Transverse colon (tissue), 4 donors: Measurements from ENCODE around the gene TTC23. TPM values are rescaled to one million over a fixed set of nuclear protein-coding genes. Genes with fewer than 3 reads are reported as not detected.

ENCODE experiments used
- DNase-seq: peaks from one replicate; pipeline ENCODE4 v3.0.0-alpha.2; 2019
- H3K27ac ChIP-seq, 4 donors: fragments of 200-600 bp; sonication (generic); 2 replicates each; pipeline ENCODE4 v1.5.1; 2016 to 2018; ENCODE audit warnings: inconsistent platforms in 4 of 4
- H3K27me3 ChIP-seq: fragments of 200-600 bp; sonication (generic); 2 replicates; pipeline ENCODE4 v1.5.1; 2017; ENCODE audit warnings: inconsistent platforms
- H3K36me3 ChIP-seq, 4 donors: fragments of 200-600 bp; sonication (generic); 2 replicates each; pipeline ENCODE4 v1.5.1; 2017 to 2019; ENCODE audit warnings: inconsistent platforms in 4 of 4
- H3K4me1 ChIP-seq, 4 donors: fragments of 200-600 bp; sonication (generic); 2 replicates each; pipeline ENCODE4 v1.5.1; 2017 to 2020; ENCODE audit warnings: inconsistent platforms in 4 of 4
- H3K4me3 ChIP-seq, 4 donors: fragments of 200-600 bp; sonication (generic); 1 replicate in 1 of 4; 2 replicates in 3 of 4; pipeline versions ENCODE4 v1.5.1 to v1.6.1; 2017 to 2019; ENCODE audit warnings: inconsistent platforms in 4 of 4
- H3K9me3 ChIP-seq, 2 donors: fragments of 200-600 bp; sonication (generic); 2 replicates each; pipeline ENCODE4 v1.5.1; 2017 to 2019; ENCODE audit warnings: inconsistent platforms in 2 of 2
- EP300 ChIP-seq: sonication (generic); formaldehyde crosslinking; IDR thresholded peaks from one replicate; pipeline ENCODE4 v1.6.1; 2017; ENCODE audit warnings: antibody characterized with exemption, low read depth
- POLR2A ChIP-seq: fragments of 450-650 bp; IDR thresholded peaks from one replicate; pipeline ENCODE4 v1.6.1; 2016; ENCODE audit warnings: antibody characterized with exemption, mild to moderate bottlenecking, moderate library complexity
- POLR2AphosphoS5 ChIP-seq, 3 donors: sonication (generic); formaldehyde crosslinking; IDR thresholded peaks; one replicate each; pipeline ENCODE4 v1.6.1; 2016; ENCODE audit warnings: antibody characterized with exemption in 3 of 3
- WGBS, 2 donors: methylation state at CpG; one replicate each; pipeline ENCODE4 v1.1.5; 2018; ENCODE audit warnings: low coverage in 1 of 2; 5-methylcytosine and 5-hydroxymethylcytosine counted together
- in situ Hi-C, 4 donors: fragments of 200-750 bp; cut with MboI; loops; one replicate each; pipeline versions ENCODE4 v1.15.0 to v1.15.1; 2017; ENCODE audit warnings: low sequenced_read_pairs in 3 of 4, low pct_ligation_motif_present in 1 of 4, low pct_unique_long_range_greater_than_20kb in 1 of 4
- intact Hi-C: fragments of 100-400 bp; cut with DNase I; formaldehyde crosslinking; loops from one replicate; pipeline ENCODE4 v1.15.1; 2023; ENCODE audit warnings: low total_unique reads
- total RNA-seq, 4 donors: library from RNA; depleted of rRNA; stranded (reverse); fragments of >200 nt; gene quantifications; one replicate each; pipeline ENCODE4 v1.1.0, GENCODE V29; 2016
- TF ChIP-seq, protein P1 (sequence below), 5 experiments: fragments of 200-600 bp in 3 of 5; fragments of 450-650 bp in 2 of 5; sonication (generic) in 3 of 5; IDR thresholded peaks; 1 replicate in 2 of 5; 2 replicates in 3 of 5; pipeline ENCODE4 v1.5.1; 2016 to 2017; ENCODE audit warnings: antibody characterized with exemption in 5 of 5, inconsistent platforms in 3 of 5, mild to moderate bottlenecking in 2 of 5, moderate library complexity in 1 of 5

TTC23 gene
- total RNA-seq, 4 donors from 2014 or later, result 7.8 to 23.5 (median 12.5) TPM

DNA sequence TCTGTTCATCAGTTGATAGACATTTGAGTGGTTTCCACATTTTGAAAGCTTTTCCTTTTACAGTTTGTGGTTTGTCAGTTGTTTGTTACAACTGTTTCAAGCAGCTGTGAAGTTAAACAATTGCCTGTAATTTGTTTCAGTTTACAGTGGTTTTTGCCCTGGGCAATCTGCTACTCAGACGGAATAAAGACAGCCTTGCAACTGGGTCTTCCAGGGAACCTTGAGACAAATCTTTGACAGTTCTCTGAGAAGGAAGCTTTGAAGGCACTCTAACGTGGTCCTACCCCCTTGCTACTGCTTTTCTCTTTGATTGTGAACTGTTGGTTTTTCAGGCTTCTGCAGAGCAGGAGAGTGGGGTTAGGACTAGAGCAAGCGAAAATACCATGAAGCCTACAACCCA, 29.9 kb upstream of the TTC23 start:
- WGBS, 2 donors, result 80 to 86% methylated on average over 1 to 3 of the region's 3 CpGs
- Histone ChIP-seq H3K27me3 (no peaks in the 10 kb centered on the region), H3K9me3 (no peaks in the 10 kb centered on the region), H3K36me3 (no peaks in the 10 kb centered on the region), H3K4me3 (no peak overlapping the region), H3K27ac (no peak overlapping the region), H3K4me1 (no peaks in the 10 kb centered on the region)
- intact Hi-C loops, result no loop called here
- in situ Hi-C loops, result loop anchor here in 2 of 4 donors (25.0 kb wide), 1 partner anchor 433 kb away; no protein-coding TSS in a partner anchor
- no peak for TF ChIP-seq POLR2AphosphoS5 (IDR thresholded peaks at IDR 0.05)
- TF ChIP-seq, protein P1, sequence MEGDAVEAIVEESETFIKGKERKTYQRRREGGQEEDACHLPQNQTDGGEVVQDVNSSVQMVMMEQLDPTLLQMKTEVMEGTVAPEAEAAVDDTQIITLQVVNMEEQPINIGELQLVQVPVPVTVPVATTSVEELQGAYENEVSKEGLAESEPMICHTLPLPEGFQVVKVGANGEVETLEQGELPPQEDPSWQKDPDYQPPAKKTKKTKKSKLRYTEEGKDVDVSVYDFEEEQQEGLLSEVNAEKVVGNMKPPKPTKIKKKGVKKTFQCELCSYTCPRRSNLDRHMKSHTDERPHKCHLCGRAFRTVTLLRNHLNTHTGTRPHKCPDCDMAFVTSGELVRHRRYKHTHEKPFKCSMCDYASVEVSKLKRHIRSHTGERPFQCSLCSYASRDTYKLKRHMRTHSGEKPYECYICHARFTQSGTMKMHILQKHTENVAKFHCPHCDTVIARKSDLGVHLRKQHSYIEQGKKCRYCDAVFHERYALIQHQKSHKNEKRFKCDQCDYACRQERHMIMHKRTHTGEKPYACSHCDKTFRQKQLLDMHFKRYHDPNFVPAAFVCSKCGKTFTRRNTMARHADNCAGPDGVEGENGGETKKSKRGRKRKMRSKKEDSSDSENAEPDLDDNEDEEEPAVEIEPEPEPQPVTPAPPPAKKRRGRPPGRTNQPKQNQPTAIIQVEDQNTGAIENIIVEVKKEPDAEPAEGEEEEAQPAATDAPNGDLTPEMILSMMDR (IDR thresholded peaks at IDR 0.05), result no peak
- no peak for DNase-seq

DNA sequence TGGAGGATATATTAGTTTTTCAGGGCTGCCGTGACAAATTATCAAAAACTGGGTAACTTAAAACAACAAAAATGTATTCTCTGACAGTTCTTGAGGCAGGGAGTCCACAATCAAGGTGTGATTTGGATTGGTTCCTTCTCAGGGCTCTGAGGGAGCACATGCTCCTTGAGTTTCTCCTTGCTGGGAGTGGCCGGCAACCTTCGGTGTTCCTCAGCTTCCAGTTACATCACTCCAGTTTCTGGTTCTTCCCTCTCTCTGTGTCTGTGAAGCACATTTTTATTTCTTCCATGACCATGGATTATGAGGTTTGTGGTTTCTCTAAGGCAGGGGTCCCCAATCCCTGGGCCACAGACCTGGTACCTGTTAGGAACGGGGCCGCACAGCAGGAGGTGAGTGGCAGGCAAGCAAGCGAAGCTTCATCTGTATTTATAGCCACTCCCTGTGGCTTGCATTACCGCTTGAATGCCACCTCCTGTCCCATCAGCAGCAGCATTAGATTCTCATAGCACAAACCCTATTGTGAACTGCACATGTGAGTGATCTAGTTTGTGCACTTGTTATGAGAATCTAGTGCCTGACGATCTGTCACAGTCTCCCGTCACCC, 26.2 kb upstream of the TTC23 start:
- no peak for DNase-seq
- Histone ChIP-seq H3K4me3 (no peak overlapping the region), H3K27ac (no peak overlapping the region), H3K27me3 (no peaks in the 10 kb centered on the region), H3K4me1 (no peaks in the 10 kb centered on the region), H3K36me3 (no peaks in the 10 kb centered on the region), H3K9me3 (no peaks in the 10 kb centered on the region)
- TF ChIP-seq POLR2AphosphoS5 (IDR thresholded peaks at IDR 0.05) (no peak), EP300 (no peak), POLR2A (no peak)
- TF ChIP-seq, protein P1 (IDR thresholded peaks at IDR 0.05), result no peak
- intact Hi-C loops (no loop called here), in situ Hi-C loops (loop anchor here in 2 of 4 donors (25.0 kb wide), 1 partner anchor 437 kb away; no protein-coding TSS in a partner anchor)
- 91 to 100% methylated on average over 5 to 9 of the region's 9 CpGs for WGBS, 2 donors

- intact Hi-C loops, result no loop called here
- Histone ChIP-seq H3K36me3 (no peaks in the 10 kb centered on the region), H3K27ac (no peak overlapping the region), H3K4me3 (no peak overlapping the region), H3K27me3 (no peaks in the 10 kb centered on the region), H3K4me1 (no peaks in the 10 kb centered on the region), H3K9me3 (no peaks in the 10 kb centered on the region)
- no peak for DNase-seq
- WGBS, 2 donors, result 92 to 97% methylated on average over 2 of the region's 2 CpGs
- in situ Hi-C loops, result loop anchor here in 2 of 4 donors (25.0 kb wide), 1 partner anchor 437 kb away; no protein-coding TSS in a partner anchor
- TF ChIP-seq, protein P1 (IDR thresholded peaks at IDR 0.05), result no peak
- TF ChIP-seq POLR2AphosphoS5 (IDR thresholded peaks at IDR 0.05) (no peak), EP300 (no peak), POLR2A (no peak)
Measured at GRCh38 chr15:99275061-99275460, 25.7 kb upstream of the TTC23 start.

- Histone ChIP-seq H3K27ac (no peak overlapping the region), H3K4me3 (no peak overlapping the region), H3K27me3 (no peaks in the 10 kb centered on the region), H3K4me1 (peaks cover 0 to under 1% (median 0%) of the 10 kb centered on the region in 4 donors), H3K9me3 (no peaks in the 10 kb centered on the region), H3K36me3 (no peaks in the 10 kb centered on the region)
- in situ Hi-C loops, result loop anchor here in 1 of 4 donors (25.0 kb wide), 1 partner anchor 288 kb away; the partner anchor contains the start of gene MEF2A
- intact Hi-C loops, result no loop called here
- WGBS, 2 donors, result 64 to 74% methylated on average over 3 of the region's 3 CpGs
- DNase-seq, result no peak
- TF ChIP-seq POLR2A (no peak), POLR2AphosphoS5 (IDR thresholded peaks at IDR 0.05) (no peak), EP300 (no peak)
- TF ChIP-seq, protein P1 (IDR thresholded peaks at IDR 0.05), result no peak
Measured at GRCh38 chr15:99273801-99274200, 24.4 kb upstream of the TTC23 start.
